Measurements from ENCODE around the gene NDST3. TPM values are rescaled to one million over a fixed set of nuclear protein-coding genes. Genes with fewer than 3 reads are reported as not detected.

The NDST3 gene
- total RNA-seq, 1 experiment from 2014 or later = 0.70 TPM

DNA sequence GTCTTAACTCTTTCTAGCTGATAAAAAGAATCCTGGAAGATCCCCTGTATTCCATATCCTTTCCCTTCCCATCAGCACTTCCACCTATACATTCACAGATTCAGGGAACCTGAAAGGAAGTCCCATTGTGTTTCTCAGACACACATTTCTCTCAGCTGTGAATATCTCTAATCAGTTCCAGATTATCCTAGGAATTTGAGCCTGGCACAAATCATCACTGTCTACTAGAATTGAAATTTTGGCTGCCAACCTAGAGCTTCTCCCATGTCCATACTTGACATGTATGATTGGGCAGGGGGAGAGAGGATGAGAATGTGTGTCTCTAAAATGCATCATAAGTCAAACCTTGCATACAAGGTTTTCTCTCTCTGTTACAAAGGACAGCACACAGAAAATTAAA lies 53.1 kb downstream of the NDST3 start:
- Histone ChIP-seq H2AFZ (ENCODE audit: low read length) (no peak overlapping the region), H3K9ac (ENCODE audit: extremely low read depth, insufficient read length, low read length) (no peak overlapping the region), H3K18ac (ENCODE audit: insufficient read length, low read depth, low read length) (no peak overlapping the region), H4K5ac (ENCODE audit: insufficient read length, low read depth, low read length) (no peak overlapping the region), H3K9me3 (ENCODE audit: control insufficient read depth, low read depth, low read length) (no peaks in the 10 kb centered on the region), H2BK20ac (ENCODE audit: low read depth, low read length, poor library complexity, severe bottlenecking) (no peak overlapping the region), H2BK5ac (ENCODE audit: insufficient read length, low read length) (no peak overlapping the region), H3K27me3 (ENCODE audit: insufficient read depth, low read length) (no peaks in the 10 kb centered on the region), H3K4ac (ENCODE audit: low read depth, low read length) (no peak overlapping the region), H3K14ac (ENCODE audit: insufficient read depth, low read length) (no peak overlapping the region), H4K20me1 (ENCODE audit: control insufficient read depth, insufficient read depth, insufficient read length) (no peaks in the 10 kb centered on the region), H2BK120ac (ENCODE audit: low read depth, low read length, poor library complexity, severe bottlenecking) (no peak overlapping the region), H3K27ac (ENCODE audit: insufficient read length, low read depth, low read length) (no peak overlapping the region), H3T11ph (ENCODE audit: low read length) (no peak overlapping the region), H3K79me2 (ENCODE audit: insufficient read depth, low read length) (no peaks in the 10 kb centered on the region), H3K4me2 (ENCODE audit: insufficient read depth, insufficient read length, low read length) (no peak overlapping the region), H3K56ac (ENCODE audit: insufficient read length, low read depth, low read length) (no peak overlapping the region), H2BK15ac (ENCODE audit: low read depth, low read length) (no peak overlapping the region), H3K23me2 (ENCODE audit: insufficient read length, low read depth, low read length, poor library complexity, severe bottlenecking) (no peaks in the 10 kb centered on the region), H4K91ac (ENCODE audit: insufficient read length, low read depth, low read length) (no peak overlapping the region), H4K8ac (replicated peaks; ENCODE audit: insufficient read length, low read depth, low read length) (no peak overlapping the region), H2BK12ac (ENCODE audit: insufficient read length, low read depth, low read length) (no peak overlapping the region), H3K4me1 (ENCODE audit: insufficient read depth, low read length) (no peaks in the 10 kb centered on the region; the same call in 1 of the 2 replicates), H3K23ac (ENCODE audit: insufficient read length, low read depth, low read length) (no peak overlapping the region), H2AK5ac (ENCODE audit: insufficient read length, low read length) (no peak overlapping the region), H3K79me1 (ENCODE audit: insufficient read depth, low read depth, low read length, poor library complexity, severe bottlenecking) (no peaks in the 10 kb centered on the region)
- Mint-ChIP-seq H3K4me3 (no peak overlapping the region), H3K36me3 (ENCODE audit: insufficient read depth in 1 of 3, low read depth in 3 of 3) (no peaks in the 10 kb centered on the region), H3K27me3 (ENCODE audit: low read depth) (no peaks in the 10 kb centered on the region), H3K27ac (no peak overlapping the region), H3K9me3 (no peaks in the 10 kb centered on the region), H3K4me1 (peaks cover 15 to 18% of the 10 kb centered on the region in 2 experiments)
- TF ChIP-seq, protein P1, sequence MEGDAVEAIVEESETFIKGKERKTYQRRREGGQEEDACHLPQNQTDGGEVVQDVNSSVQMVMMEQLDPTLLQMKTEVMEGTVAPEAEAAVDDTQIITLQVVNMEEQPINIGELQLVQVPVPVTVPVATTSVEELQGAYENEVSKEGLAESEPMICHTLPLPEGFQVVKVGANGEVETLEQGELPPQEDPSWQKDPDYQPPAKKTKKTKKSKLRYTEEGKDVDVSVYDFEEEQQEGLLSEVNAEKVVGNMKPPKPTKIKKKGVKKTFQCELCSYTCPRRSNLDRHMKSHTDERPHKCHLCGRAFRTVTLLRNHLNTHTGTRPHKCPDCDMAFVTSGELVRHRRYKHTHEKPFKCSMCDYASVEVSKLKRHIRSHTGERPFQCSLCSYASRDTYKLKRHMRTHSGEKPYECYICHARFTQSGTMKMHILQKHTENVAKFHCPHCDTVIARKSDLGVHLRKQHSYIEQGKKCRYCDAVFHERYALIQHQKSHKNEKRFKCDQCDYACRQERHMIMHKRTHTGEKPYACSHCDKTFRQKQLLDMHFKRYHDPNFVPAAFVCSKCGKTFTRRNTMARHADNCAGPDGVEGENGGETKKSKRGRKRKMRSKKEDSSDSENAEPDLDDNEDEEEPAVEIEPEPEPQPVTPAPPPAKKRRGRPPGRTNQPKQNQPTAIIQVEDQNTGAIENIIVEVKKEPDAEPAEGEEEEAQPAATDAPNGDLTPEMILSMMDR (conservative IDR thresholded peaks at IDR 0.05) = no peak
- no peak for DNase-seq
